Pancreas (tissue), 10 donors: Measurements from ENCODE around the gene LDAH. TPM values are rescaled to one million over a fixed set of nuclear protein-coding genes. Genes with fewer than 3 reads are reported as not detected.

Source experiments
- ATAC-seq, 4 donors: fragments of 200-7000 bp; cut with Tn5 transposase; one replicate each; pipeline versions ENCODE4 v1.8.0 to v1.9.1; 2020; ENCODE audit warnings: mild to moderate bottlenecking in 4 of 4, moderate library complexity in 4 of 4
- DNase-seq, 6 donors: peaks; one replicate each; pipeline ENCODE4 v3.0.0-alpha.2; 2020
- FAIRE-seq: peaks from 2 replicates; lab custom pipeline; 2012; peaks lifted over from hg19 to GRCh38; lab: Jason Lieb, UNC
- H3K27ac ChIP-seq, 4 donors: fragments of 200-600 bp; sonication (generic); 1 replicate in 3 of 4; 2 replicates in 1 of 4; pipeline versions ENCODE4 v1.5.0 to v1.8.0; 2020
- H3K27me3 ChIP-seq, 4 donors: fragments of 200-600 bp; one replicate each; pipeline ENCODE4 v1.8.0; 2021
- H3K36me3 ChIP-seq, 3 donors: fragments of 200-600 bp; sonication (generic) in 1 of 3; one replicate each; pipeline versions ENCODE4 v1.5.0 to v1.8.0; 2020 to 2021
- H3K4me1 ChIP-seq, 3 donors: fragments of 200-600 bp; one replicate each; pipeline ENCODE4 v1.8.0; 2021
- H3K4me3 ChIP-seq, 4 donors: fragments of 200-600 bp; sonication (generic) in 2 of 4; one replicate each; pipeline versions ENCODE4 v1.5.0 to v1.8.0; 2020 to 2021
- H3K9me3 ChIP-seq, 4 donors: fragments of 200-600 bp; one replicate each; pipeline ENCODE4 v1.8.0; 2021
- CTCF ChIP-seq, 4 donors: fragments of 200-600 bp; sonication (generic) in 3 of 4; IDR thresholded peaks; one replicate each; pipeline versions ENCODE4 v1.5.0 to v1.8.0; 2021; ENCODE audit warnings: antibody characterized with exemption in 4 of 4
- WGBS, 2 donors: extraction: QIAGEN DNeasy Blood & Tissue Kit; methylation state at CpG; one replicate each; pipeline ENCODE4 v1.1.7; 2013; 5-methylcytosine and 5-hydroxymethylcytosine counted together
- intact Hi-C, 3 donors: fragments of 100-400 bp; cut with DNase I; formaldehyde crosslinking; loops; one replicate each; pipeline versions ENCODE4 v1.11.1 to v1.14.2; 2022
- polyA plus RNA-seq, 2 donors: library from polyadenylated mRNA; stranded (reverse); fragments of 200-250 nt; gene quantifications; one replicate each; pipeline ENCODE4 v1.2.3, GENCODE V29; 2013
- total RNA-seq, 6 donors: library from RNA; stranded (reverse); fragmentation: NEBNext Ultra II Directional in 4 of 6; extraction: Animal tissue kit (Norgen Biotek cat#: 25700) in 4 of 6; gene quantifications; one replicate each; pipeline versions ENCODE4 v1.2.1 to v1.2.4, GENCODE V29; 2021 to 2023
- donor health status: healthy with polysubstance abuse.
- donor health status: DM: no; HTN: no; CAD: no; lungs with moderate emphysema.
- donor health status: DM: no; HTN: no; CAD: no.
- donor health status: control.
- donor health status: control.
- donor health status: Bipolar disorder and iron deficiency.
- donor health status: DM: yes; HTN: yes; CAD: no.
- donor health status: DM: no; HTN: no; CAD: no.
- donor health status: DM: no; HTN: no; CAD: no.
- donor health status: DM: yes; HTN: yes; CAD: no.

Gene LDAH
- total and polyA plus RNA-seq, 8 donors, result 2.5 to 9.1 (median 5.4) TPM

DNA sequence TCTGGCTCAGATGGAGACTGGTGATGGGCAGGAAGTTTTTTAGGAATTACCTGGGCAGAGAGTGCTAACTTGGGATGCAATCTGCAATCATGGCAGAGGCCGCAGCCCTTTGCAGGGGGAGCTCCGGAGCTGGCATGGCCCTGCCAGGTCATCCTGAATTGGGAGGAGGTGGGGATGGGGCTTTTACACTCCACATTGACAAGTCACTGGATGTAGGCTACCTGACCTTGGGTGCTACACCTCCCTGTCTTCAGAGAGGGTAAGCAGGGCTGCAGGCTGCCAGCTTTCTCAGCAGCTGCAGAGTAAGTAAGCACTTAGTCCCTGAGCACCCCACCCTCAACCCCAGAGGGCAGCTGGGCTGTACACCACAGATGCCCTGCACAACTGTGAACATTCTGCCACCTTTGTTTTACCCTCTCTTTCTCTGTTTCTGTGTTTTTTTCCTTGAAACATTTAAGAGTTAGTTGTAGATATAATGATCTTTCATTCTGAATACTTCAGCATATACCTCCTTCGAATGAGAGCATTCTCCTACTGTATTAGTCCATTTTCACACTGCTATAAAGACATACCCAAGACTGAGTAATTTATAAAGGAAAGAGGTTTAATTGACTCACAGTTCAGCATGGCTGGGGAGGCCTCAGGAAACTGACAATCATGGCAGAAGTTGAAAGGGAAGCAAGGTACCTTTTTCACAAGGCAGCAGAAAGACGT lies 165.2 kb downstream of the LDAH start:
- Histone ChIP-seq H3K4me3 (no peak overlapping the region), H3K4me1 (no peaks in the 10 kb centered on the region), H3K36me3 (no peaks in the 10 kb centered on the region), H3K27ac (no peak overlapping the region), H3K27me3 (no peaks in the 10 kb centered on the region), H3K9me3 (no peaks in the 10 kb centered on the region)
- FAIRE-seq (no peak), ATAC-seq (no peak), DNase-seq (peak in 1 of 6 donors; percentile 22)
- intact Hi-C loops, result no loop called here
- 78 to 81% methylated on average over 4 of the region's 4 CpGs for WGBS, 2 donors
- no peak for TF ChIP-seq CTCF (IDR thresholded peaks at IDR 0.05)

GRCh38 chr2:20656561-20656960 lies 166.3 kb downstream of the LDAH start:
- Histone ChIP-seq H3K27me3 (no peaks in the 10 kb centered on the region), H3K27ac (no peak overlapping the region), H3K9me3 (no peaks in the 10 kb centered on the region), H3K36me3 (no peaks in the 10 kb centered on the region), H3K4me1 (no peaks in the 10 kb centered on the region), H3K4me3 (no peak overlapping the region)
- DNase-seq, result peak in 1 of 6 donors; percentile 28
- TF ChIP-seq CTCF (IDR thresholded peaks at IDR 0.05), result no peak
- 74 to 81% methylated on average over 7 of the region's 7 CpGs for WGBS, 2 donors
- FAIRE-seq, result no peak
- intact Hi-C loops, result no loop called here
- no peak for ATAC-seq

GRCh38 chr2:20654535-20654813 lies 168.4 kb downstream of the LDAH start:
- FAIRE-seq (no peak), ATAC-seq (no peak), DNase-seq (no peak)
- H3K4me3 ChIP-seq, result no peak overlapping the region
- 75 to 88% methylated on average over 2 of the region's 2 CpGs for WGBS, 2 donors
- peaks cover 0 to 9% (median 5%) of the 10 kb centered on the region in 3 donors for H3K4me1 ChIP-seq
- TF ChIP-seq CTCF (IDR thresholded peaks at IDR 0.05), result no peak
- H3K9me3 ChIP-seq, result no peaks in the 10 kb centered on the region
- no peaks in the 10 kb centered on the region for H3K36me3 ChIP-seq
- no peaks in the 10 kb centered on the region for H3K27me3 ChIP-seq
- intact Hi-C loops, result no loop called here
- H3K27ac ChIP-seq, result no peak overlapping the region

DNA sequence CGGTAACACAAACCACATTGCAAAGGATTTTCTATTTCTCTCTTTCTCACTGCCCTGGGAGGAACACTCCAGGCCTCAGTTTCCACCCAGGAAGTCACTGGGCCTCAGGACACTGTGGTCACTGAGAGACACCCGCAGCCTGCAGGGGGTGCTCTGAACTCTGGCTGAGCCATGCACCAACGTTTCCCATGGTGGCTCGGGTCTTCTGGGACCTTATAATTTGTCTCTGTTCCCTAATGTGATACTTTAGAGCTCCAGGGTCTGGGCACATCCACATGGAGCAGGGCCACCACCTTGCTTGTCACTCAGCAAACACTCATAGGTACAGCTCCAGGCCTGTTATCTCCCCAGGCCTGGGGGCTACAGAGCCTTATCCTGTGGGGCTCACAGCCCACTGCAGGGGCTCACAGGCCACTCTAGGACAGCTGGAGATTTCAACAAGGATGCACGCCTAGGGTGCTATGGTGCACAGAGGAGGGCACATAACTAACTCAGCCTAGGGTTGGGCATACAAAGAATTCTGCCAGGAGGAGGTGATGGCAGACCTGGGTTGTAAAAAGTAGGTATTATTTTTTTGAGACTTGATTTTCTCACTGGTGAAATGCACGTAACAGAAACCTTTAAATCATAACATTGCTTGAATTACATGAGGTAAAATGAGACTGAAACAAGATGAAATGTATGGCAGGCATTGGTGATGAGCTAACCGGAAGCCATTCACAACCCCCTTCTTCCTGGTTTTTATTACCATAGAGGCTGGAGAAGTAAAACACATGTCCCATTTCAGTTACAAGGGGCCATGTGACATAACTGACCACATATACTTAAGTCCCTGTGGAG lies 169.0 kb downstream of the LDAH start:
- no peak for ATAC-seq
- Histone ChIP-seq H3K4me3 (no peak overlapping the region), H3K9me3 (no peaks in the 10 kb centered on the region), H3K4me1 (peaks cover 0 to 11% (median 9%) of the 10 kb centered on the region in 3 donors), H3K36me3 (no peaks in the 10 kb centered on the region), H3K27ac (no peak overlapping the region), H3K27me3 (no peaks in the 10 kb centered on the region)
- TF ChIP-seq CTCF (IDR thresholded peaks at IDR 0.05), result no peak
- peak in 2 of 6 donors; percentile 12 to 22 for DNase-seq
- intact Hi-C loops, result no loop called here
- 82 to 85% methylated on average over 7 of the region's 7 CpGs for WGBS, 2 donors
- no peak for FAIRE-seq
